Anterior cingulate cortex (tissue), 58 donors: Measurements from ENCODE around the gene SLAMF8.

ENCODE experiments used
- DNase-seq, 58 donors: peaks; one replicate each; lab custom pipeline; 2025; lab: John Stamatoyannopoulos, UW

SLAMF8 gene

DNA sequence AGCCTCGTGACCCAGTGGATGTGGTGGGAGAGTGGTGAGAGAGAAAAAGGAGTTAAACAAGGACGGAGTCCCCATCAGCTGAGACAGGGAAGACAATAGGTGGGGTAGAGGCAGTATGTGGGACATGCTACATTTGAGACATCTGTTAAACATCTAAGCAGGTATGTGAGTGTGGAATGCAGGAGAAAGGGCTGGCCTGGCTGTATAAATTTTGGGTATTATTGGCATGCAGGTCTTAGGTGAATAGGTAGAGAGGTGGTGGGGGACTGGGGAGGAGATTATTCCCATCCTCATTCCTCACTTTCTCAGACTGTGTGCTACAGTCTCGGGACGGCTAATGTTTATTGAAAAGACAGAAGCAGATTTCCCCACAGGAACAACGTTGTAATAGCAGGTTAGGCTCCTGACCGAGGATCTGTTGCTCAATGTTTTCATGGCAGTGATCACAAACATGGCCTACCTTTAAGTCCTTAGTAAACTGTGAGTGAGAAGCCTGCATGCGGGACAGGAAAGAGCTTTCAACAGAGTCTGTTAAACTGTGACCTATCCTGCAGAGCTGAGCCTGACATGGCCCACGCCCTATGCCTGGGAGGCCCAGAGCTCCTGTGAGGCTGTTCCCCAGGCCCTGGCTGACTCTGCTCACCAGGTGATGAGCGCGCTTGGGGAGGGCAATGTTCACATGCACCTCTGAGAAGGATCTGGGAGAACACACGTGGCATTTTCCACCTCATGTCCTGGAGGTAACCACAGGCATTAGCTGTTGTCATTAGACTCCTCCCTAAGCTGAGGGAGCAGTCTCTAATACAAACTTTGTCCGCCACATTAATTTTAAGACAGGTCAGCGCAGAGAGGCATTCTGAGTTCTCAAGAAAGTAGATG lies 19.3 kb downstream of the SLAMF8 start:
- no peak for DNase-seq

DNA sequence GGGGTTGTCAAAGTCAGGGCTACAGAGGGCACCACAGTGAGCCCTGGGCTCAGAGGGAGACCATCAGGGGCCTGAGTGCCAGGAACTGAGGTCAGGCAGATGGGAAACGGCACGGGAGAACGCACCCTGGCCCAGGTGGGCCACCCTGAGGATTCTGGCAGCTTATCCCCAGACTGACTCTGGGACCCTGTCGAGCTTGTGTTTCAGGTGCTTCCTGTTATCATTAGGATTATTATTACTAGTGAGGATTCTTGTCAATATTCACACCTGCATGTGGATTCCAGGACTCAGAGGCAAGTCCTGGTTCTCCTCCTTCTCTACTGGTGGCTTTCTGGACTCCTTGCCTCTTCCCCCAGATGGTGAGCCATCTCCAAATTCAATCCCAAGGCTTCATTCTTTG lies 20.6 kb downstream of the SLAMF8 start:
- no peak for DNase-seq

DNA sequence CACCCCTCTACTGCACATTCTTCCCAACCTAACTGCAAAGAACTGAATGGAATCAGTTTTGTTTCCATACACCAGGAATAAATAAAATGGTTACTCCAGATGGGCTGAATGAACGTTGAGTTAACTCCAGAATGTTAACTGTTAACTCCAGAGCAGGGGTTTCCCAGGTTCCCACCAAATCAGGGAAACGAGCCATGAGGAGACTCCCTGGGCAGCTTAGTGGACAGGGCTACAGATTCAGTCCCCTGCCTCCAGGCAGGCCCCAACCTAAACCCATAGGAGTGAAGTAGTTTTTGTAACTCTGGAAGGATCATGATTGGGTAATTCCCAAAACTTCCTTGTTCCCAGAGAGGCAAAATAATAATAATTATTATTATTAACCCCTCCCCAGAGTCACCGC lies 21.7 kb downstream of the SLAMF8 start:
- no peak for DNase-seq

DNA sequence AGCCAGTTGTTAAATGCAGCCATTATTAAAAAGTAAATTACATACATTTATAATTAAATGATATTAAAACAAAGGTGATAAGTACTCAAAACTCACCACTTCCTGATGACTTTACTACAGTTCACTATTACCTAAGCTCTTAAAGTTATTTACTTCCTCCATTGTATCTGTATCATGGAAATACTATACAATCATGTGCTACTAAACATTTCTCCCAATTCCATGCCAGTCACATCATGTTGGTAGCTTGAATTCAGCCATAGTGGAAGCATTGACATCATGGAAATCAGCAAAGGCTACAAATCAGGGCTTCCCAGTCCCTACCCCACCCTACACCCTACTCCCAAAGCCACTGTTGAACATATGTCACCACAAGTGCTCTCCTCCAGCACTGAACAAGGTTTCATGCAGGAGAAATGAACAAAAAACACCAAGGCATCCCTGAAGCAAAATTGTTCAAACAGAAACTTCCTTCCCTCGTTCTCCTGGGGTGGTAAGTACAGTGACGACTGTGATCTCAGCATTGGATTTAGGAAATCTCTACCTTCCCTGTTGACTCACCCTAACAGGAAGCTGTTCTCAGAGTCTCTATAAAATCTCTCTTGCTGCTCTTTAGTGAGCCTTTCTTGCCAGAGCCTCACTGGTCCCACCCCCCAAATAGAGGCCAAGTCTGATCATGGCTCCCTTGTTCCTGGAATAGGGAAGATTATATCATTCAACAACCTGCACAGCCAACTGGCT lies 23.1 kb downstream of the SLAMF8 start:
- no peak for DNase-seq

DNA sequence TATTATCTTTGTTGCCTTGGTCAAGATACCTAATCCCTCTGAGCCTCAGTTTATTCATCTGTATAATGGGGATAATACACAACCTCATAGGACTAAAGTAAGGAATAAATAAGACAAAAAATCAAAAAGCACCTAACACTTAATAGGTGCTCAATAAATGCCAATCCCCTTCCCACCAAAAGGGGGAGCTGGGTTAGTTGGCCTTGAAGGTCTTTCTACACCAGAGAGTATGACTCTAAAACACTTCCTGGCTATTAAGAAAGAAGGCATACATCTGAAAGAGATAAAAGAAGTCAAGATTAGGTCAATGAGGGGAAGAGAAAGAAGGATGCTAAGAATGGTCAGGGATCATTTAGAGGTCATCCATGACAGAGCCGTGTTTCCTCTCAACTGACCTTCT lies 24.7 kb downstream of the SLAMF8 start:
- DNase-seq, result no peak

DNA sequence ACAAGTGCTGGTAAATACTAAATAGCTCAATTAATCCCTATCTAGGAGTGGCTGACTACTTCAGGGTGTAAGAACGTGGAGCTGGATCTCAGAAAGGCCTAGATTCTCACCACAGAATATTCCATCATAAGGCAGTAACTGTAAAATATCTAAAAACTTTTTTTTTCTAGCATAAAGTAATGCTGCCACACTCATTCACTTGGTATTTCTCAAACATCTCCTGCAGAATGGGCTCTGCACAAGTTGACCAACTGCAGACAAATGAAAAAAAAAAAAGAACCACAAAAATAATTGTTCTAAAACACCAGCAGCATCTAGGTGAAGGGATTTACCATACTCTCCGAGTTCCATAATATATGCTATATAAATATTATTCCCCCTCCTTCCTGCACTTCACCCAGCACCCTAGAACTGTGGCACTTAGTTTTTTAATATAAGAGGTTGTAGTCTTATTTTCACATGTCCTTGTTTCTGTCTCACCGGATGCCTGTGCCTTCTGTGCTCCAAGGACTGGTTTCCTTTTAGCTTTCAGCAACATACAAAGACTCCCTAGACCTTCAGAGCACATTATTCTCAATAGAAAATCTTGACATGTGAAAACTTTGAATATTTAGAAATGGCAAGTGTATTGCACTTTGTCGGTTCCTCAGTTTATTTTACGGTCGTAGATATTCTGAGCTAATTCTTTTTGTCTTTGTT lies 26.9 kb downstream of the SLAMF8 start:
- no peak for DNase-seq

DNA sequence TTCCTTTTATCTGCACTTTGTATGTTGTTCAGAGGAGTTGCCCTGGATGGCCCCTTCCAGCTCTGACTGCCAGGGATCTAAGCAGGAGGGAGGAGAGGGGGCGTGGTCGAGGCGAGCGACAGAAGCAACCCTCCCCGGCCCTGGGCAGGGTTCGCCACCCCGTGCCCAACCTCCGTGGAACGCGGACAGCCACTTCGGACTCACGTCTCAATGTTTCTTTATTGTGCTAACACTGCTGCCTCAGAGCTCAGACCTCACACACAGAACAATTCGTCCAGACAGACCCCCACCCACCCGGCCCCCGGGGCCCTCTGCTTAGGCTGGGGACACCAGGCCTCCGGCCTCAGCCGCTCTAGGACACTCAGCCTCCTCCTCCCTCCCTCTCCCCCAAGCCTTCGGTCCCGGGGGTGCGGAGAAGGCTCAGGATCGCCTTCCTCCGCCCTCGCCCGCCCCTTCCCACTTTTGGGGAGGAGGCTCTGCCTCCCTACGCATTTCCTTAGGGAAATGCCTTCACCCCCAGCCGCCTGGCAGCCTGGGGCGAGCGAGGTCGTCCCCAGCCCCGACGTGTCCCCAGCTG lies 27.5 kb downstream of the SLAMF8 start:
- peak in 50 of 58 donors; percentile 10 to 75 (median 49) for DNase-seq

DNA sequence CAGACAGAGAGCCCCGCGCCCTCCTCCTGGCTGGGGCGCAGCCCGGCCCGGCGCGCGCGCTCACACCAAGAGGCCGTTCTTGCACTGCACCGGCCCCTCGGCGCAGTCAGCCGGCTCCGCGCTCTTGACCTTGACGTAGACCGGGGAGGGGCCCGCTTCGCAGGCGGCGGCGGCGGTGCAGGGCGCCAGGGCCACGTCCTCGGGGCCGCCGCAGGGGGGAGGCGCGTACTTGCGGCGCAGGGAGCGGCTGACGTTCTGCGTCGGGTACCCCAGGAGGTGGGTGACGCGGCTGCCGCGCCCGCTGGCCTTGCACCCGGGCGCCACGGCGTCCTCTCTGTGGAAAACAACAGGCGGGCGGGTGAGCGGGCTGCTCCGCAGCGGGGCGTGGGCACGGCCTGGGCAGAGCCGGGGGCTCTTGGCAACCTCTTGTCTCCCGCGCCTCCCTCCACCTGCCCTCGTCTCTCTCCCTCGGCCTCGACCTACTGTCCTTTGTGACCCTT lies 28.1 kb downstream of the SLAMF8 start:
- peak in 55 of 58 donors; percentile 9 to 86 (median 63) for DNase-seq

DNA sequence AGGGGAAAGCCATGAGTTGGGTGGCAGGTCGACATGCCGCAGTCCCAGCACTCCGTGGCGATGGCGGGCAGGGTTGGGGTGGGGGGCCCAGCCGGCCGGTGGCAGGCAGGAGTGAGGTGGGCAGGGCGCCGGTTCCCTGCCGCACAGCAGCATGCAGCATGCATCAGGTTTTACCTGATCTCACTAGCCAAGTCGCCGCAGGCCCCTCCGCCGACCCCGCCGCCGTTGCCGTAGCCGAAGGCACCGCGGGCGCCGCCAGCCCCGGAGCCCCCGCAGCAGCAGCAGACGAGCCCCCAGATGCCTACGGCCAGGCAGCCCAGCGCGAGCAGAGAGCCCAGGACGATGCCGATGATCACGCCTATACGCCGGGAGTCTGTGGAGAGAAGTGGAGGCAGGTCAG lies 29.0 kb downstream of the SLAMF8 start:
- no peak for DNase-seq

DNA sequence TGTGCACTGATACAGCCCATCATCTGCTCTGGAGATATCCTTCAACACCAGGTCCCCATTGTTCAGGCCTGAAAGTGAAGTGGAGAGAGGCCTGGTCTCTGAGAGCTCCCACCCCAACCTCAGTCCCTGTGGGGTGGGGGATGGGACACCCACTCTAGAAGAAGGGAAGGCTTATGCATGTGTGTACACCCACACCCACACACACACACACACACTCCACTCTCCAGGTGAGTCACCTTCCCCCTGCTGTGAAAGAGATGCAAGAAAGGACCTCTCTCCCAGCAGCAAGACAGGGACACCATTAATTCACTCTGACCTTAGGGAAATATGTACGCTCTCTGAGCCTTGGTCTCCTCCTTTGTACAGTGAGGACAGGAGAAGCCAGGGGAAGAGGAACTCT lies 29.9 kb downstream of the SLAMF8 start:
- DNase-seq, result no peak

DNA sequence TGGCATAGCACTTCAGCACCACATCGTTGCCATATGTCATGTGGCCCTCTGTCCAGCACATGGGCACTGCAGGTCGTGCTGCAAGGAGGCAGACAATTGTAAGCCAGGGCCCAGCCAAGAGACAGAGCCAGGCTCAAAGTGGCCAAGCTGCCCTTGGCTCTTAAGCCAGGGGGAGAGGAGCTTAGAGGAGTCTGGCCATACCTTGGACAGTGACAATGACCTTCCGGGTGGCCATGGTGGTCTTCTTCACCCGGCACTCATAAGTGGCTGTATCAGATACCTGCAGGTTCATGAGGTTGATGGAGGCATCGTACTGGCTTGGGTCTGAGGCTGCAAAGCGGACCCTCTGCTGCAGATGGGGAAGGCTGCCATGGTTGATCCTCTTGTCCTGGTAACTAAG lies 31.2 kb downstream of the SLAMF8 start:
- DNase-seq, result no peak

DNA sequence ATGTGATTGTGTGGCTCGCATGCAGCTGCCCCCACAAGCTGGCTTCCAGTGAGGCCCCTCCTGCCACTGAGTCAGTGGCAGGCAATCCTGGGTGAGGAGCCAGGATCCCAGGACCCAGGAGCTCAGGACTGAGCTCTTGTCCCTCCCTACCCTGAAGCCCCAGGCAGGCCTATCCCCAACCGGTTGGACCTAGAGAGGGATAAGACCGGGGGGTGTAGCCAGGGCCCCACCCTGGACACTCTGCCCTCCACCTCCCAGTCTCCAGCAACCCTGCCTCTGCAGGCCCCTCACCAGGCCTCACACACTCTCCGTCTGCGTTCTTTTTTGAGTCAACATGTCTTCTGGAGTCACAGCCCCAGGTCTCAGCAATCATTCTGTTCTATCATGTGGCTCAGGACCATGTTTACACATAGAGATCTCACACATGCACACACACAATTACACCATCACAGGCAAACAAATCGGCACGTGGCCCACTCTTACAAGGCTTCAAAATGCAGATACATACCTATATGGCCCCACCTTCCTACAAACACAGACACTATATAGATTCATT lies 33.2 kb downstream of the SLAMF8 start:
- no peak for DNase-seq

DNA sequence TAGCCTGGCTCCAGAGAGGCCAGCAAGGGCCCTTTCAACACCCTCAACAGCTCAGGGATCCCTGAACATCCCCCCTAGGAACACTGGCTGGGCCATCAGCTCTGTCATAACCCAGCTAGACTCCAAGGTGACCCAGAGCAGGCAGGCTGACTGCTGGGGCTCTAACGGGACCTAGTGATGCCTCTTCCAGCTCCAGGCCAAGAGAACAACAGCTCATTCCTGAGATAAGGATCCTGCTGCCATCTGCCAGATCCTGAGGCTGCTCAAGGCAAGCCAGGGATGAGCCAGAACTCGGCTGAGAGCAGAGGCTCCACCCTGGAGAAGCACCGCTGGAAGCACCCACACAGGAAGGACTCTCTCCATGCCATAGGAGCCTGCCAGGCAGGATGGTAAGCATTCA lies 33.8 kb downstream of the SLAMF8 start:
- no peak for DNase-seq

DNA sequence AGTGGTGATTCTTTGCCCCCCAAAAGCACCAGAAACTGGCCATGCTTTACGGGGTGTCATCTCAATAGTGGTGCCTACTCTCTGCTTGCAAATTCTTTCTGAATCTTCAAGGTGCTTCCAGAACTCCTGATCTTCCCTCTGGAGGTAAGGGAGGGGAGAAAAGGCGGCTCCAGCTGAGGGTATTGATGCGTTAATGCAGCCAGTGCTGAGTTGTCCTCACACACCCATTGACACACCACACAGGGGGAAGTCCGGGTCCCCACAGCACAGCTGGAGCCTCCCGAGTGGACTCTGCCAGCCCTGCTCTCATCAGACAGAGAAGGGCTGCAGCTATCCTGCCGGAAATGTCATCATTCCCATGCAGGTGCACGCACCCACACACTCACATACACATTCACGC lies 34.5 kb downstream of the SLAMF8 start:
- no peak for DNase-seq

DNA sequence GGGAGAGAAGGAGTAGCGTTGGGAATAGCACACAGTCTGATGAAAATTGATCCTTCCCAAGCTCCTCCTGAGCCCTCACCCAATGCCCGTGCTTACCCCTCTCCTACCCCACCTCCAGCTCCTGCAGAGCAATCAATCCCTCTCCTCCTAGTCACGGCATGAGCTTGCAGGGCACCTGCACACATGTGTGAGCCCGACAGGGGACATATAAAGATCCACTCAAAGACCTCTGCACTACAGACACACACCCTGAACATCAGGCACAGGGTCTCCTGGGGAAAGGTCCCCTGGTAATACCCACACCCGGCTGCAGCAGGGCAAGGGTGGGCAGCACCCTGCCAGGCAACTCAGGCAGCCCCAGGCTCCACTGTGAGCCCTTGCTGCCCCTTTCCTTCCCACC lies 35.4 kb downstream of the SLAMF8 start:
- DNase-seq, result no peak

DNA sequence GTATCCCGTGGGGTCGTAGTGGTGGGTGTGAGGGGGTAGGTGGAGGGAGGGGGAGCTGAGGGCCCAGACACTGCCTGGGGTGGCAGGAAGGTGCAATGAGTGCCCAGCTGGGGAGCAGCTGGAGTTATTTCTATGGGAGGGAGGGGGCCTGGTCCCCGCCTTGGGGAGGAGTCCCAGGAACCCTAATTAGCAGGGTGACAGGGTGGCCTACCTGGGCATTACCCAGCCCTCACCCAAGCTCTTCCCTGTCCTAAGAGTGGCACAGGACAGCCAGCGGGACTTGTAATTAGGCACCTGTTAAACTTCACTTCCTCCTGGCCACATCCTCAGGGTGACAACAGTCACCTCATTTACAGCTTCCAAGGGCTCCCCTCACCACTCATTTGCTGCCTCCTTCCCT lies 35.9 kb downstream of the SLAMF8 start, which contains the start of gene VSIG8:
VSIG8 (minus strand) TSS at position 101 of the 400 bp plus-strand sequence. CDS start 136 bp downstream, outside the sequence.
- no peak for DNase-seq

DNA sequence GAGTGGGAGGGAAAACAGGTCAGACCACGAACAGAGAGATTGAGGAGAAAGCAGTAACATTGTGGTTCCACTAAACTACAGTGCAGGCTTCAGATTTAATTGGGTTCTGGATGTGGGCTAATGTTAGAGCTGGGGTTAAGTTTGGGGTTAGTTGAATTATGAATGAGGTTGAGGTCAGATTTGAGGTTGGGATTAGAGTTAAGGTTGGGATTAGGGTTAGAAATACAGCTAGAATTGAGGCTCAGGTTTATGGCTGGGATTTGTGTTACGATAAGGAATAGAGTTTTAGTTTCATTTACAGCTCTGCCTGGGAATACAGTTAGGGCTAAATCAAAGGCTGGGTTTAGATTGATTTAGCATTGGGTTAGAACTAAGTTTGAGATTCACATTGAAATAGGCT lies 37.6 kb downstream of the SLAMF8 start:
- no peak for DNase-seq

DNA sequence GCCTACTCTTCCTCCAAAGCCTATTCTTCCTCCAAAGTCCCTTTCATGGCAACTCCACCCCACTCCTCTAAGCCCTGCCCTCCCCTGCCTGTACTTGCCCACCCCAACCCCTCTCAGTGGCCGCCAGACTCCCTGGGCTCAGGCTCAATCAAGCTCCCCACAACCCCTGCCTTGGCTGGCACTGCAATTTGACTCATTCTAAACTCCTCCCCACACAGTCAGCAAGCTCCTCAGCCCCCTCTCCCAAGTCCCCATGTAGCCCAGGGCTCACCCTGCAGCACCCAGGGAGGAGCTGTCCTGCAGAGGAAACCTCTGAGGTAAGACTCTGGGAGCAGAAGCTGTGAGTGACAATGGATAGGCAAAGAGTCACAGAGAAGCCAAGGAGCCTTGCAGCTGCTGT lies 39.4 kb downstream of the SLAMF8 start:
- no peak for DNase-seq

DNA sequence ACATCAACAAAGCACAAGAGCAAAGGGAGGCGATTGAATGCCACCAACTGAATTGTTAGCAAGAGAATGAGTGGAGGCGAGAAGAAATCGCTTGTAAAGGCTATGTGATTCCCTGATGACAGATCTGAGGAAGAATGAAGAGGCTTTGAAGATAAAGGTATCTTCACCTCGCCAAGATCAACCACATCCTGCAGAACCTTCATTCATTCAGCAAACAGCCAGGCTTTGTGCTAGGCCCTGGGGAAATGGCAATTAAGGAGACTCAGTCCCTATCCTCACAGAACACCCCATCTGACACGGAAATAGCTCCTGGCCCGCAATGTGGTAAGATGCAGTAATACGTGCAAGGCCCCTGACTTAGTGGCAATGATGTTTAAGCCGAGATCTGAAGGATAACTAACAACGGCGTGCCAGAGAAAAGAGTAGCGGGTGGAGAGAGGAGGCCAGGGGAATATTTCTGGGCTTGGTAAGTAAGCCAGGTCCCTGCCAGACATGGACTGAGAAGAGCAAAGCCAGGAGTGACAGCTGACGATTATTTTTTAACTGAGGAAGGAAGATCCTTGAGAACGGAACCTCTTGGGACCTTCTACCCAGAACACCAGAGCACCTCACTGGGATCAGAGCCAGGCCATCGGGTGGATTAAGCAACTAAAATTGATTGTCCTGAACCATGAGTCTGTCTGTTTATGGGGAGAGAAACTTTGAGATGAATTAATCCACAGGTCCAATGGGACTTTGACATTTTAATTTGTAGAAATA lies 40.4 kb downstream of the SLAMF8 start:
- no peak for DNase-seq

DNA sequence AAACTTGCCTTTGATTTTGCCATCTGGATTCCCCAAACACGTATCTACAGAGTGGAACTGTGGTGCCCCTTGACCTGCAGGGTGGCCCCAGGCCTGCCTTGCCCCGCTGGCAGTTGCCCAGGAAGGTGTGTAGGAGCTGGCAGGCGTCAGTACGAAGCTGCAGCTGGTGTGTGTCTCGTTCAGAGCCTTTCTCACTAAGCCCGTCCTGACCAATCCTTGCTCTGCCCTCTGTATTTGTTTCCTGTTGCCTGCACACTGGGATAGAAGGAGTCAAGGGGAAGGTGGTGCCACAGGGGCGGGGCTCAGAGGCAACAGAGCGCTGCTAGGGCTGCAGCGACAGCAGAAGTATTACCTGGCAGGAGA lies 41.0 kb downstream of the SLAMF8 start:
- no peak for DNase-seq
